SKM-1 treated with dmso at 0.1 percent for 144 hours (cell line): ENCODE measurements around the gene RCC1.
"Not testable (repeated sequence)": the region's sequence is repeated elsewhere in the genome, so short reads cannot be mapped to it uniquely, and the experiment has no call there.

ENCODE experiments used
- DNase-seq: peaks from one replicate; lab custom pipeline; 2025; ENCODE audit not compliant: unreplicated experiment; lab: John Stamatoyannopoulos, UW

Gene RCC1

GRCh38 chr1:28541414-28542015, 35.7 kb downstream of the RCC1 start:
- DNase-seq, result not testable (repeated sequence)

GRCh38 chr1:28545246-28545628, 39.4 kb downstream of the RCC1 start:
- DNase-seq, result no peak

GRCh38 chr1:28548318-28548717, 42.5 kb downstream of the RCC1 start:
- no peak for DNase-seq

GRCh38 chr1:28551381-28551780, 45.5 kb downstream of the RCC1 start:
- no peak for DNase-seq

GRCh38 chr1:28552758-28553663, 47.2 kb downstream of the RCC1 start, which contains the start of gene TRNAU1AP:
Gene TRNAU1AP, plus strand, starts transcription at chr1:28553085. Its CDS starts 26 bp downstream, at chr1:28553111.
- peak; percentile 95 for DNase-seq

GRCh38 chr1:28560886-28561285, 55.0 kb downstream of the RCC1 start:
- no peak for DNase-seq

- DNase-seq, result no peak
Measured at GRCh38 chr1:28564310-28564709, 58.5 kb downstream of the RCC1 start.

- DNase-seq, result no peak
Measured at GRCh38 chr1:28565040-28565439, 59.2 kb downstream of the RCC1 start.

GRCh38 chr1:28565726-28566125, 59.9 kb downstream of the RCC1 start:
- DNase-seq, result no peak

GRCh38 chr1:28566931-28567330, 61.1 kb downstream of the RCC1 start:
- DNase-seq, result no peak

- DNase-seq, result no peak
Measured at GRCh38 chr1:28571911-28572310, 66.1 kb downstream of the RCC1 start.

- not testable (repeated sequence) for DNase-seq
Measured at GRCh38 chr1:28572891-28573290, 67.0 kb downstream of the RCC1 start.

GRCh38 chr1:28573564-28573963, 67.7 kb downstream of the RCC1 start:
- no peak for DNase-seq

GRCh38 chr1:28577052-28577678, 71.3 kb downstream of the RCC1 start:
- no peak for DNase-seq

GRCh38 chr1:28577738-28578536, 72.1 kb downstream of the RCC1 start:
- DNase-seq, result no peak

- no peak for DNase-seq
Measured at GRCh38 chr1:28578696-28579218, 72.9 kb downstream of the RCC1 start.

- no peak for DNase-seq
Measured at GRCh38 chr1:28579401-28579800, 73.6 kb downstream of the RCC1 start.

- peak; percentile 25 for DNase-seq
Measured at GRCh38 chr1:28580722-28581530, 75.1 kb downstream of the RCC1 start.

- DNase-seq, result peak; percentile 96
Measured at GRCh38 chr1:28581531-28582247, 75.8 kb downstream of the RCC1 start.
